HG03280 (cell line): ENCODE results near the gene SLIT3.

ENCODE experiments used
- ATAC-seq: cut with Tn5 transposase; IDR thresholded peaks from one replicate; pipeline ENCODE4 v1.9.1; 2021; ENCODE audit warnings: mild to moderate bottlenecking, moderate library complexity; ENCODE audit not compliant: unreplicated experiment

The SLIT3 gene

GRCh38 chr5:168879331-168879730, 421.6 kb downstream of the SLIT3 start:
- ATAC-seq, result peak; percentile 3

GRCh38 chr5:168878135-168878745, 422.7 kb downstream of the SLIT3 start:
- ATAC-seq, result no peak

- no peak for ATAC-seq
Measured at GRCh38 chr5:168877132-168877892, 423.6 kb downstream of the SLIT3 start.

GRCh38 chr5:168876419-168876818, 424.5 kb downstream of the SLIT3 start:
- ATAC-seq, result no peak

GRCh38 chr5:168875832-168876231, 425.1 kb downstream of the SLIT3 start:
- no peak for ATAC-seq

- no peak for ATAC-seq
Measured at GRCh38 chr5:168874713-168875380, 426.1 kb downstream of the SLIT3 start.

- ATAC-seq, result no peak
Measured at GRCh38 chr5:168872246-168872645, 428.7 kb downstream of the SLIT3 start.

GRCh38 chr5:168870910-168871309, 430.0 kb downstream of the SLIT3 start:
- no peak for ATAC-seq

- ATAC-seq, result no peak
Measured at GRCh38 chr5:168869615-168870227, 431.2 kb downstream of the SLIT3 start.

- no peak for ATAC-seq
Measured at GRCh38 chr5:168867241-168867640, 433.7 kb downstream of the SLIT3 start.

- ATAC-seq, result no peak
Measured at GRCh38 chr5:168865968-168866367, 435.0 kb downstream of the SLIT3 start.

GRCh38 chr5:168863021-168863420, 437.9 kb downstream of the SLIT3 start:
- no peak for ATAC-seq

GRCh38 chr5:168860503-168860902, 440.4 kb downstream of the SLIT3 start:
- no peak for ATAC-seq

- ATAC-seq, result no peak
Measured at GRCh38 chr5:168860081-168860480, 440.9 kb downstream of the SLIT3 start.

GRCh38 chr5:168859471-168859870, 441.5 kb downstream of the SLIT3 start:
- no peak for ATAC-seq

GRCh38 chr5:168858994-168859393, 441.9 kb downstream of the SLIT3 start:
- no peak for ATAC-seq

GRCh38 chr5:168858371-168858770, 442.6 kb downstream of the SLIT3 start:
- no peak for ATAC-seq

GRCh38 chr5:168853972-168854371, 447.0 kb downstream of the SLIT3 start:
- no peak for ATAC-seq

- ATAC-seq, result no peak
Measured at GRCh38 chr5:168852329-168852728, 448.6 kb downstream of the SLIT3 start.

GRCh38 chr5:168851902-168852321, 449.0 kb downstream of the SLIT3 start:
- ATAC-seq, result no peak

- no peak for ATAC-seq
Measured at GRCh38 chr5:168850683-168851082, 450.3 kb downstream of the SLIT3 start.

GRCh38 chr5:168848569-168848968, 452.4 kb downstream of the SLIT3 start:
- no peak for ATAC-seq
